GM12891 (cell line): Measurements from ENCODE around the gene LINGO4.

ENCODE experiments used
- POLR2A ChIP-seq: IDR thresholded peaks from 2 replicates; pipeline ENCODE4 v1.6.1; 2011; ENCODE audit warnings: low read depth, low read length, control low read depth
- POLR2AphosphoS5 ChIP-seq: IDR thresholded peaks from 2 replicates; pipeline ENCODE4 v1.6.1; 2011; ENCODE audit warnings: low read depth, low read length, control low read depth
- POU2F2 ChIP-seq: IDR thresholded peaks from 2 replicates; pipeline ENCODE4 v1.6.1; 2011; ENCODE audit warnings: low read depth, mild to moderate bottlenecking, control low read depth, low read length, moderate library complexity
- SPI1 ChIP-seq: IDR thresholded peaks from 2 replicates; pipeline ENCODE4 v1.6.1; 2011; ENCODE audit warnings: low read depth, low read length, control low read depth
- TAF1 ChIP-seq: IDR thresholded peaks from 2 replicates; pipeline ENCODE4 v1.6.1; 2011; ENCODE audit warnings: low read depth, low read length, control low read depth

- no peak for TF ChIP-seq POLR2A
- no peak for TF ChIP-seq POLR2AphosphoS5
- TF ChIP-seq TAF1: no peak
- TF ChIP-seq SPI1: no peak
- TF ChIP-seq POU2F2: no peak
Measured at GRCh38 chr1:151759241-151759640, 46.0 kb downstream of the LINGO4 start.
